HepG2 (cell line): ENCODE results near the gene SPNS1. TPM values are rescaled to one million over a fixed set of nuclear protein-coding genes. Genes with fewer than 3 reads are reported as not detected.
A peak's percentile ranks its signal among the peaks of the same experiment; 100 is the strongest.

ENCODE experiments used
- HBP1 ChIP-seq: IDR thresholded peaks from 2 replicates; pipeline ENCODE4 v1.6.1; 2016; ENCODE audit warnings: low read depth, control low read depth
- NCOA2 ChIP-seq: sonication (generic); formaldehyde crosslinking; IDR thresholded peaks from 2 replicates; pipeline ENCODE4 v1.8.0; 2022; ENCODE audit warnings: inconsistent platforms
- PHF8 ChIP-seq: sonication (generic); formaldehyde crosslinking; IDR thresholded peaks from 2 replicates; pipeline ENCODE4 v1.5.0; 2020; ENCODE audit warnings: missing genetic modification reagents
- RFXAP ChIP-seq: sonication (generic); formaldehyde crosslinking; IDR thresholded peaks from 2 replicates; pipeline ENCODE4 v1.4.0; 2020; ENCODE audit warnings: missing genetic modification reagents, borderline replicate concordance
- SNAPC4 ChIP-seq: sonication (generic); formaldehyde crosslinking; IDR thresholded peaks from 2 replicates; pipeline ENCODE4 v1.4.0; 2020; ENCODE audit warnings: mild to moderate bottlenecking, missing genetic modification reagents
- ZBTB38 ChIP-seq: sonication (generic); formaldehyde crosslinking; IDR thresholded peaks from 2 replicates; pipeline ENCODE4 v1.5.1; 2020; ENCODE audit warnings: mild to moderate bottlenecking, missing genetic modification reagents
- ZBTB43 ChIP-seq: sonication (generic); formaldehyde crosslinking; conservative IDR thresholded peaks from 2 replicates; pipeline ENCODE4 v1.4.0; 2020; ENCODE audit warnings: missing genetic modification reagents
- ZFP90 ChIP-seq: sonication (generic); formaldehyde crosslinking; IDR thresholded peaks from 2 replicates; pipeline ENCODE4 v1.8.0; 2022; ENCODE audit warnings: missing genetic modification reagents, mild to moderate bottlenecking, inconsistent platforms, borderline replicate concordance
- ZNF142 ChIP-seq: sonication (generic); formaldehyde crosslinking; IDR thresholded peaks from 2 replicates; pipeline ENCODE4 v1.4.0; 2020; ENCODE audit warnings: missing genetic modification reagents
- ZNF17 ChIP-seq: sonication (generic); formaldehyde crosslinking; IDR thresholded peaks from 2 replicates; pipeline ENCODE4 v1.5.0; 2020; ENCODE audit warnings: mild to moderate bottlenecking, missing genetic modification reagents
- ZNF432 ChIP-seq: sonication (generic); formaldehyde crosslinking; IDR thresholded peaks from 2 replicates; pipeline ENCODE4 v1.5.0; 2020; ENCODE audit warnings: missing genetic modification reagents, mild to moderate bottlenecking, borderline replicate concordance
- ZNF598 ChIP-seq: sonication (generic); formaldehyde crosslinking; IDR thresholded peaks from 2 replicates; pipeline ENCODE4 v1.5.1; 2020; ENCODE audit warnings: mild to moderate bottlenecking, missing genetic modification reagents, borderline replicate concordance
- ZNF674 ChIP-seq: sonication (generic); formaldehyde crosslinking; IDR thresholded peaks from 2 replicates; pipeline ENCODE4 v1.5.0; 2020; ENCODE audit warnings: low read depth, mild to moderate bottlenecking, missing genetic modification reagents
- polyA plus RNA-seq, 8 experiments: library from polyadenylated mRNA; depleted of rRNA in 3 of 8; stranded (reverse) in 7 of 8; unstranded in 1 of 8; fragments of >200 nt; fragmentation: Illumina TruSeq in 4 of 8; extraction: Trizol in 4 of 8; gene quantifications; 2 replicates each; pipeline versions ENCODE4 v1.2.1 to v1.2.3, GENCODE V29; 2011 to 2016; ENCODE audit warnings: low read depth in 4 of 8, missing spikeins in 1 of 8, mixed read lengths in 1 of 8; ENCODE audit not compliant: insufficient read depth in 1 of 8
- total RNA-seq, 5 experiments: library from RNA; depleted of rRNA; stranded (reverse); fragments of >200 nt; fragmentation: Illumina TruSeq; extraction: Trizol; gene quantifications; 2 replicates each; pipeline ENCODE4 v1.2.3, GENCODE V29; 2016; ENCODE audit warnings: low read depth in 1 of 5

SPNS1 gene
- total and polyA plus RNA-seq, 2 of the 13 experiments (the other 11 are each of a cell fraction or from before 2014, with no cell fraction given) = 25.6 to 38.8 TPM

GRCh38 chr16:28925386-28926228 is 49.0 kb upstream of the SPNS1 start (continued):
- no peak for TF ChIP-seq ZNF432 (CRISPR knock-in tag)
- TF ChIP-seq ZNF598 (CRISPR knock-in tag) = peak; percentile 91; the same call in 1 of the 2 replicates
- TF ChIP-seq NCOA2 (CRISPR knock-in tag) = 0 out of 2 replicates have a peak, but pooled peaks have one; percentile 40
- no peak for TF ChIP-seq RFXAP (CRISPR knock-in tag)
- TF ChIP-seq SNAPC4 = no peak
- peak; percentile 90 for TF ChIP-seq PHF8 (CRISPR knock-in tag)
- no peak; the same call in 1 of the 2 replicates for TF ChIP-seq ZNF142 (CRISPR knock-in tag)
- peak; percentile 41; the same call in 1 of the 2 replicates for TF ChIP-seq HBP1 (CRISPR knock-in tag)
- peak; percentile 58; the same call in 1 of the 2 replicates for TF ChIP-seq ZFP90 (CRISPR knock-in tag)
- no peak for TF ChIP-seq ZNF17 (CRISPR knock-in tag)
- no peak for TF ChIP-seq ZBTB38
- TF ChIP-seq ZNF674 (CRISPR knock-in tag) = 0 out of 2 replicates have a peak, but pooled peaks have one; percentile 55
- TF ChIP-seq ZBTB43 (CRISPR knock-in tag) = no peak
